ENCODE results near the gene SYS1.

- TF ChIP-seq CTCF (IDR thresholded peaks at IDR 0.05) (no peak), POLR2A (IDR thresholded peaks at IDR 0.05) (no peak)
These were observed 4.5 kb upstream of the SYS1 start for GRCh38 chr20:45358282-45359068.
